Tibial nerve (tissue), 4 donors: ENCODE data around the gene ZBTB17.

Experiments used
- EP300 ChIP-seq, 2 donors: sonication (generic); formaldehyde crosslinking; IDR thresholded peaks; one replicate each; pipeline ENCODE4 v1.6.1; 2017; ENCODE audit warnings: antibody characterized with exemption in 2 of 2, mild to moderate bottlenecking in 1 of 2
- POLR2A ChIP-seq, 2 donors: fragments of 450-650 bp; IDR thresholded peaks; one replicate each; pipeline ENCODE4 v1.6.1; 2017; ENCODE audit warnings: antibody characterized with exemption in 2 of 2, mild to moderate bottlenecking in 2 of 2, moderate library complexity in 2 of 2
- TF ChIP-seq, protein P1 (sequence below), 5 experiments: fragments of 200-600 bp in 3 of 5; fragments of 450-650 bp in 2 of 5; sonication (generic) in 3 of 5; IDR thresholded peaks; one replicate each; pipeline ENCODE4 v1.5.1; 2016 to 2019; ENCODE audit warnings: antibody characterized with exemption in 5 of 5, mild to moderate bottlenecking in 3 of 5, moderate library complexity in 2 of 5

DNA sequence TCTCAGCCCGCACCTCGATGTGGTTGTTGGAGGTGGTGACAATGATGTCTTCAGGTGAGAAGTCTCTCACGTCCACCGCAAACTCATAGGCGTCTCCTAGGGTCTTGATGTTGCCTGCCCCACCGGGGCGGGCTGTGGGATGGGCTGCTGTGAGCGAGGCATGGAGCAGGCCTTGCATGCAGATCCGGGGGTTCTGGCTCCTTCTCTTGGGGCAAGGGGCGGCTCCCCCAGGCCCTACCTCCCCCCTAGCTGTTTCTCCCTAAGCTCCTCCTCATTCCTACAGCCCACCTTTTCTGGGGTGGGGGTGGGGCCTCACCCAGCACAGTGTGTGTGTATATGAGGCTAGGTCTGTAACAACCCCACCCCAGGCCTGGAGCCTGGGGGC is 41.2 kb upstream of the ZBTB17 start:
- TF ChIP-seq, protein P1, sequence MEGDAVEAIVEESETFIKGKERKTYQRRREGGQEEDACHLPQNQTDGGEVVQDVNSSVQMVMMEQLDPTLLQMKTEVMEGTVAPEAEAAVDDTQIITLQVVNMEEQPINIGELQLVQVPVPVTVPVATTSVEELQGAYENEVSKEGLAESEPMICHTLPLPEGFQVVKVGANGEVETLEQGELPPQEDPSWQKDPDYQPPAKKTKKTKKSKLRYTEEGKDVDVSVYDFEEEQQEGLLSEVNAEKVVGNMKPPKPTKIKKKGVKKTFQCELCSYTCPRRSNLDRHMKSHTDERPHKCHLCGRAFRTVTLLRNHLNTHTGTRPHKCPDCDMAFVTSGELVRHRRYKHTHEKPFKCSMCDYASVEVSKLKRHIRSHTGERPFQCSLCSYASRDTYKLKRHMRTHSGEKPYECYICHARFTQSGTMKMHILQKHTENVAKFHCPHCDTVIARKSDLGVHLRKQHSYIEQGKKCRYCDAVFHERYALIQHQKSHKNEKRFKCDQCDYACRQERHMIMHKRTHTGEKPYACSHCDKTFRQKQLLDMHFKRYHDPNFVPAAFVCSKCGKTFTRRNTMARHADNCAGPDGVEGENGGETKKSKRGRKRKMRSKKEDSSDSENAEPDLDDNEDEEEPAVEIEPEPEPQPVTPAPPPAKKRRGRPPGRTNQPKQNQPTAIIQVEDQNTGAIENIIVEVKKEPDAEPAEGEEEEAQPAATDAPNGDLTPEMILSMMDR (IDR thresholded peaks at IDR 0.05), result no peak
- TF ChIP-seq POLR2A (IDR thresholded peaks at IDR 0.05) (no peak), EP300 (IDR thresholded peaks at IDR 0.05) (no peak)
